Liver (tissue), 9 donors: ENCODE measurements around the gene CSMD2. TPM values are rescaled to one million over a fixed set of nuclear protein-coding genes. Genes with fewer than 3 reads are reported as not detected.

ENCODE experiments used
- DNase-seq: peaks from one replicate; pipeline ENCODE4 v3.0.0-alpha.2; 2017; ENCODE audit warnings: low spot score
- H3K27ac ChIP-seq, 2 donors: one replicate each; pipeline ENCODE4 v1.7.0; 2013; ENCODE audit warnings: inconsistent platforms in 2 of 2, low read length in 2 of 2, control low read depth in 1 of 2, low read depth in 1 of 2, mild to moderate bottlenecking in 1 of 2
- H3K27me3 ChIP-seq, 4 donors: one replicate each; pipeline versions ENCODE4 v1.6.1 to v1.7.0; 2013; ENCODE audit warnings: low read length in 3 of 4, inconsistent platforms in 1 of 4, mild to moderate bottlenecking in 1 of 4, moderate library complexity in 1 of 4; ENCODE audit not compliant: control insufficient read depth in 4 of 4, insufficient read depth in 4 of 4
- H3K36me3 ChIP-seq, 4 donors: one replicate each; pipeline versions ENCODE4 v1.6.1 to v1.7.0; 2013; ENCODE audit warnings: low read length in 3 of 4, mild to moderate bottlenecking in 3 of 4, low read depth in 1 of 4, moderate library complexity in 1 of 4; ENCODE audit not compliant: control insufficient read depth in 4 of 4, insufficient read depth in 3 of 4
- H3K4me1 ChIP-seq, 4 donors: one replicate each; pipeline versions ENCODE4 v1.6.1 to v1.7.0; 2013; ENCODE audit warnings: low read length in 3 of 4, mild to moderate bottlenecking in 3 of 4, moderate library complexity in 1 of 4; ENCODE audit not compliant: control insufficient read depth in 4 of 4, insufficient read depth in 4 of 4
- H3K4me3 ChIP-seq, 3 donors: one replicate each; pipeline versions ENCODE4 v1.6.1 to v1.7.0; 2013; ENCODE audit warnings: low read length in 3 of 3, control low read depth in 1 of 3, low read depth in 1 of 3, mild to moderate bottlenecking in 1 of 3
- H3K9ac ChIP-seq, 2 donors: one replicate each; pipeline ENCODE4 v1.7.0; 2013; ENCODE audit warnings: low read length in 2 of 2, mild to moderate bottlenecking in 2 of 2, moderate library complexity in 2 of 2, control low read depth in 1 of 2, low read depth in 1 of 2
- H3K9me3 ChIP-seq, 4 donors: one replicate each; pipeline versions ENCODE4 v1.6.1 to v1.7.0; 2013; ENCODE audit warnings: low read length in 3 of 4; ENCODE audit not compliant: control insufficient read depth in 4 of 4
- ATF3 ChIP-seq: IDR thresholded peaks from 2 replicates; pipeline ENCODE4 v1.6.1; 2016; ENCODE audit warnings: antibody characterized with exemption
- CTCF ChIP-seq: fragments of 150-350 bp; IDR thresholded peaks from 2 replicates; pipeline ENCODE4 v1.5.1; 2017; ENCODE audit warnings: improper control_type of control experiment, low read depth, low read length; ENCODE audit not compliant: missing input control
- EGR1 ChIP-seq, 2 donors: IDR thresholded peaks; 2 replicates each; pipeline ENCODE4 v1.6.1; 2016 to 2018; ENCODE audit warnings: antibody characterized with exemption in 2 of 2, low read depth in 2 of 2
- FOXA1 ChIP-seq: IDR thresholded peaks from 2 replicates; pipeline ENCODE4 v1.6.1; 2016; ENCODE audit warnings: antibody characterized with exemption
- FOXA2 ChIP-seq: IDR thresholded peaks from 2 replicates; pipeline ENCODE4 v1.6.1; 2016; ENCODE audit warnings: antibody characterized with exemption
- GABPA ChIP-seq, 2 donors: IDR thresholded peaks in 1 of 2; conservative IDR thresholded peaks in 1 of 2; 2 replicates each; pipeline ENCODE4 v1.6.1; 2016; ENCODE audit warnings: antibody characterized with exemption in 2 of 2, mild to moderate bottlenecking in 1 of 2, moderate library complexity in 1 of 2
- HNF4A ChIP-seq, 2 donors: conservative IDR thresholded peaks; 2 replicates each; pipeline ENCODE4 v1.6.1; 2016; ENCODE audit warnings: antibody characterized with exemption in 2 of 2, mild to moderate bottlenecking in 2 of 2
- HNF4G ChIP-seq: IDR thresholded peaks from 2 replicates; pipeline ENCODE4 v1.6.1; 2016; ENCODE audit warnings: antibody characterized with exemption
- JUND ChIP-seq, 2 donors: IDR thresholded peaks; 2 replicates each; pipeline ENCODE4 v1.6.1; 2016; ENCODE audit warnings: antibody characterized with exemption in 2 of 2
- MAX ChIP-seq: IDR thresholded peaks from 2 replicates; pipeline ENCODE4 v1.6.1; 2016; ENCODE audit warnings: antibody characterized with exemption
- NR2F2 ChIP-seq: IDR thresholded peaks from 2 replicates; pipeline ENCODE4 v1.6.1; 2016; ENCODE audit warnings: antibody characterized with exemption
- RAD21 ChIP-seq, 2 donors: IDR thresholded peaks; 2 replicates each; pipeline ENCODE4 v1.6.1; 2016; ENCODE audit warnings: antibody characterized with exemption in 2 of 2, mild to moderate bottlenecking in 2 of 2
- REST ChIP-seq: IDR thresholded peaks from 2 replicates; pipeline ENCODE4 v1.6.1; 2016; ENCODE audit warnings: antibody characterized with exemption, mild to moderate bottlenecking
- RXRA ChIP-seq, 2 donors: IDR thresholded peaks; 2 replicates each; pipeline ENCODE4 v1.6.1; 2017 to 2018; ENCODE audit warnings: antibody characterized with exemption in 2 of 2, mild to moderate bottlenecking in 1 of 2
- SP1 ChIP-seq: IDR thresholded peaks from 2 replicates; pipeline ENCODE4 v1.6.1; 2018; ENCODE audit warnings: antibody characterized with exemption, mild to moderate bottlenecking
- TAF1 ChIP-seq: conservative IDR thresholded peaks from 2 replicates; pipeline ENCODE4 v1.6.1; 2016; ENCODE audit warnings: antibody characterized with exemption, mild to moderate bottlenecking
- YY1 ChIP-seq: IDR thresholded peaks from 2 replicates; pipeline ENCODE4 v1.6.1; 2016; ENCODE audit warnings: antibody characterized with exemption, mild to moderate bottlenecking
- WGBS: extraction: QIAGEN DNeasy Blood & Tissue Kit; methylation state at CpG from one replicate; pipeline ENCODE4 v1.1.7; 2013; 5-methylcytosine and 5-hydroxymethylcytosine counted together
- polyA plus RNA-seq, 2 donors: library from polyadenylated mRNA; stranded (reverse) in 1 of 2; unstranded in 1 of 2; fragments of 200-250 nt in 1 of 2; fragments of >200 nt in 1 of 2; fragmentation: Nextera tagmentation in 1 of 2; extraction: Ambion mirVana in 1 of 2; gene quantifications; one replicate each; pipeline versions ENCODE4 v1.2.1 to v1.2.3, GENCODE V29; 2013 to 2015
- total RNA-seq, 2 donors: library from RNA; depleted of rRNA; stranded (reverse); fragments of >200 nt; gene quantifications; one replicate each; pipeline ENCODE4 v1.2.3, GENCODE V29; 2014
- TF ChIP-seq, protein P1 (sequence below): IDR thresholded peaks from 2 replicates; pipeline ENCODE4 v1.6.1; 2016; ENCODE audit warnings: antibody characterized with exemption
- donor health status: healthy.
- donor health status: healthy.
- donor health status: healthy.
- donor health status: healthy.
- donor health status: healthy.

CSMD2 gene
- total and polyA plus RNA-seq, 4 donors = 0.08 to 0.09 TPM; not detected in 2

GRCh38 chr1:34155860-34156259, 9.2 kb downstream of the CSMD2 start:
- WGBS = 67% methylated on average over 2 of the region's 2 CpGs
- Histone ChIP-seq H3K9me3 (peaks cover 0 to 4% (median 0%) of the 10 kb centered on the region in 4 donors), H3K27ac (no peak overlapping the region), H3K36me3 (no peaks in the 10 kb centered on the region), H3K27me3 (peaks cover 0 to under 1% (median 0%) of the 10 kb centered on the region in 4 donors), H3K4me3 (no peak overlapping the region), H3K4me1 (no peaks in the 10 kb centered on the region), H3K9ac (no peak overlapping the region)
- no peak for DNase-seq
- TF ChIP-seq FOXA1 (no peak), ATF3 (no peak), FOXA2 (no peak), TAF1 (no peak), HNF4G (no peak), SP1 (no peak), REST (no peak), EGR1 (IDR thresholded peaks at IDR 0.05; ENCODE audit: low read depth in 2 of 2) (no peak), YY1 (no peak), JUND (IDR thresholded peaks at IDR 0.05) (no peak), MAX (no peak), GABPA (IDR thresholded peaks at IDR 0.05 in 1 of 2, conservative IDR thresholded peaks at IDR 0.05 in 1 of 2) (no peak), RAD21 (IDR thresholded peaks at IDR 0.05) (no peak), HNF4A (conservative IDR thresholded peaks at IDR 0.05) (no peak), CTCF (no peak), NR2F2 (no peak)
- TF ChIP-seq, protein P1, sequence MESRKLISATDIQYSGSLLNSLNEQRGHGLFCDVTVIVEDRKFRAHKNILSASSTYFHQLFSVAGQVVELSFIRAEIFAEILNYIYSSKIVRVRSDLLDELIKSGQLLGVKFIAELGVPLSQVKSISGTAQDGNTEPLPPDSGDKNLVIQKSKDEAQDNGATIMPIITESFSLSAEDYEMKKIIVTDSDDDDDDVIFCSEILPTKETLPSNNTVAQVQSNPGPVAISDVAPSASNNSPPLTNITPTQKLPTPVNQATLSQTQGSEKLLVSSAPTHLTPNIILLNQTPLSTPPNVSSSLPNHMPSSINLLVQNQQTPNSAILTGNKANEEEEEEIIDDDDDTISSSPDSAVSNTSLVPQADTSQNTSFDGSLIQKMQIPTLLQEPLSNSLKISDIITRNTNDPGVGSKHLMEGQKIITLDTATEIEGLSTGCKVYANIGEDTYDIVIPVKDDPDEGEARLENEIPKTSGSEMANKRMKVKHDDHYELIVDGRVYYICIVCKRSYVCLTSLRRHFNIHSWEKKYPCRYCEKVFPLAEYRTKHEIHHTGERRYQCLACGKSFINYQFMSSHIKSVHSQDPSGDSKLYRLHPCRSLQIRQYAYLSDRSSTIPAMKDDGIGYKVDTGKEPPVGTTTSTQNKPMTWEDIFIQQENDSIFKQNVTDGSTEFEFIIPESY = no peak

- no peak overlapping the region for H3K9ac ChIP-seq
- TF ChIP-seq TAF1 = no peak
- no peak for TF ChIP-seq JUND (IDR thresholded peaks at IDR 0.05)
- no peak for TF ChIP-seq HNF4A (conservative IDR thresholded peaks at IDR 0.05)
- TF ChIP-seq CTCF = no peak
- no peak for TF ChIP-seq RAD21 (IDR thresholded peaks at IDR 0.05)
- no peak for TF ChIP-seq RXRA (IDR thresholded peaks at IDR 0.05)
- 93% methylated on average over 4 of the region's 4 CpGs for WGBS
- no peak overlapping the region for H3K4me3 ChIP-seq
- H3K4me1 ChIP-seq = no peaks in the 10 kb centered on the region
- H3K9me3 ChIP-seq = no peaks in the 10 kb centered on the region
- DNase-seq = no peak
- no peaks in the 10 kb centered on the region for H3K36me3 ChIP-seq
- H3K27ac ChIP-seq = no peak overlapping the region
- no peaks in the 10 kb centered on the region for H3K27me3 ChIP-seq
Measured at GRCh38 chr1:34153246-34153645, 11.8 kb downstream of the CSMD2 start.
